ENCODE measurements around the gene SLC40A1. TPM values are rescaled to one million over a fixed set of nuclear protein-coding genes. Genes with fewer than 3 reads are reported as not detected.
"Not testable (repeated sequence)": the region's sequence is repeated elsewhere in the genome, so short reads cannot be mapped to it uniquely, and the experiment has no call there.

SLC40A1 gene
- total RNA-seq, 1 donor from 2014 or later = 11.4 TPM

DNA sequence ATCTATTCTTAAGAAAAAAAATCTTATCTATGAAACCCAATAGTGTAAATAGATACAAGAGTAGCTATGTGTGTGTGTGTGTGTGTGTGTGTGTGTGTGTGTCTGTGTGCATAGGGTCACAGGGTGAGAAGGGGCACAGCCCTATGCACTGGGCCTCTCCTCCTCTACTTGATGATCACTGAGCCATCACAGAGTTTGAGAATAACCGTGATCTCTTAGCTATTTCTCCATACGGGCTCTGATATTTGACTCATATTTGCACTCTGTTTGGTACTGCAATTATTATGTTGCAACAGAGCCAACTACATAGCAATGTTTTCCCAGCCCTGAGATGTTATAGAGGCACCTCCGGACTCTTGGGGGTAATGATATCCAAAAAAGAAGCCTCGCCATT is 28.8 kb upstream of the SLC40A1 start:
- H3K9me3 Mint-ChIP-seq (ENCODE audit: unreplicated experiment) = no peaks in the 10 kb centered on the region
- H3K4me3 Mint-ChIP-seq (ENCODE audit: unreplicated experiment) = no peak overlapping the region
- no peaks in the 10 kb centered on the region for H3K36me3 Mint-ChIP-seq (ENCODE audit: unreplicated experiment)
- H3K27me3 Mint-ChIP-seq (ENCODE audit: unreplicated experiment) = no peaks in the 10 kb centered on the region
- TF ChIP-seq, protein P1, sequence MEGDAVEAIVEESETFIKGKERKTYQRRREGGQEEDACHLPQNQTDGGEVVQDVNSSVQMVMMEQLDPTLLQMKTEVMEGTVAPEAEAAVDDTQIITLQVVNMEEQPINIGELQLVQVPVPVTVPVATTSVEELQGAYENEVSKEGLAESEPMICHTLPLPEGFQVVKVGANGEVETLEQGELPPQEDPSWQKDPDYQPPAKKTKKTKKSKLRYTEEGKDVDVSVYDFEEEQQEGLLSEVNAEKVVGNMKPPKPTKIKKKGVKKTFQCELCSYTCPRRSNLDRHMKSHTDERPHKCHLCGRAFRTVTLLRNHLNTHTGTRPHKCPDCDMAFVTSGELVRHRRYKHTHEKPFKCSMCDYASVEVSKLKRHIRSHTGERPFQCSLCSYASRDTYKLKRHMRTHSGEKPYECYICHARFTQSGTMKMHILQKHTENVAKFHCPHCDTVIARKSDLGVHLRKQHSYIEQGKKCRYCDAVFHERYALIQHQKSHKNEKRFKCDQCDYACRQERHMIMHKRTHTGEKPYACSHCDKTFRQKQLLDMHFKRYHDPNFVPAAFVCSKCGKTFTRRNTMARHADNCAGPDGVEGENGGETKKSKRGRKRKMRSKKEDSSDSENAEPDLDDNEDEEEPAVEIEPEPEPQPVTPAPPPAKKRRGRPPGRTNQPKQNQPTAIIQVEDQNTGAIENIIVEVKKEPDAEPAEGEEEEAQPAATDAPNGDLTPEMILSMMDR (IDR thresholded peaks at IDR 0.05) = no peak
- peaks cover 21% of the 10 kb centered on the region for H3K4me1 Mint-ChIP-seq (ENCODE audit: unreplicated experiment)
- DNase-seq (ENCODE audit: extremely low spot score, unreplicated experiment) = no peak
- H3K27ac Mint-ChIP-seq (ENCODE audit: unreplicated experiment) = no peak overlapping the region

DNA sequence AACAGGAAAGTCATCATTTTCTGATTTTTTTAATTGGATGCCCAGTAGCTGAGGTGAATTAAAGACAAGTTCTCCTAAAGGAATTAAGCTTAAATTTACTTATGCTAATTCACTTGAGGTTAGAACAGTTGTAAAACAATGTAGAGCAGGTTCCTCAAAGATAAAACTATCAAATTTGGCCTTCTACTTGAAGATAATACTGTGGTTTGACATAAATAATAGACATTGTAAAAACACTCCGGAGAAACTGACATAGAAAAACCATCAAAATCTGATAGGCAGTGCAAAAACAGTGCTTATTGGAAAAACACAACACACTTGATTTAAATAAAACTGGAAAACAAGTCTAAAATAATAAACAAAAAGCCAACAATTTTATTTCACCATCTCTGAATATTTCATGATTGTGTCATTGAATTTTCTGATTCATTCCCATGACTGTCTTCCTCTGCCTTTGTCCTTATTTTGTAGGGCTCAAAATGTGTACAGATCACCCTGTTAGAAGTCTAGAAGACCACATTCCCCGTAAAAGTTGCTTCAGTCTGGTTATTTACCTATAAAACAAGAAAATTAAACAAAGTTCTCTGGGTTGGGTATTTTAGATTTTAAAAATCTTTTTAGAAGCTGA is 28.3 kb upstream of the SLC40A1 start:
- no peak for DNase-seq (ENCODE audit: extremely low spot score, unreplicated experiment)
- H3K36me3 Mint-ChIP-seq (ENCODE audit: unreplicated experiment) = no peaks in the 10 kb centered on the region
- H3K4me1 Mint-ChIP-seq (ENCODE audit: unreplicated experiment) = peaks cover 18% of the 10 kb centered on the region

DNA sequence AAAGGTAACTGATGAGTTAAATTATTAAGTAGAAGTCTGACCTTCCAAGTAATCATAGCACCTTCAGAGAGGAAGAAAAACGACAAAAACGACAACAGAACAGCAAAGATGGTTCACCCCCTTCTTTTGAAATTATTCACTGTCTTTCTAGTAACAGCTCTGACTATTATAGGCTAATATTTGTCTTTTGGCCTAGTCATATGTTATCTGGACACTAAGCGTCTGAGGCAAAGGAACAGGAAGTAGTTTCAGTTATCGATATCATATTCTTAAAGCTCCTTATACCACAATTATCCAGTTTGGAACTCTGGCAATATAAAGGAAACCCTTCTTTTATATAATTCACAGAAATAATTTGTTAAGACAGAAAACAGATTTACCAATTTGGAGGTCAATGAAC is 27.6 kb upstream of the SLC40A1 start:
- Mint-ChIP-seq H3K27ac (ENCODE audit: unreplicated experiment) (no peak overlapping the region), H3K9me3 (ENCODE audit: unreplicated experiment) (no peaks in the 10 kb centered on the region), H3K4me3 (ENCODE audit: unreplicated experiment) (no peak overlapping the region), H3K4me1 (ENCODE audit: unreplicated experiment) (peaks cover 11% of the 10 kb centered on the region), H3K36me3 (ENCODE audit: unreplicated experiment) (no peaks in the 10 kb centered on the region), H3K27me3 (ENCODE audit: unreplicated experiment) (no peaks in the 10 kb centered on the region)
- TF ChIP-seq, protein P1 (IDR thresholded peaks at IDR 0.05) = no peak
- DNase-seq (ENCODE audit: extremely low spot score, unreplicated experiment) = no peak

More for the DNA sequence above, 28.3 kb upstream of the SLC40A1 start:
- no peaks in the 10 kb centered on the region for H3K9me3 Mint-ChIP-seq (ENCODE audit: unreplicated experiment)
- no peak overlapping the region for H3K4me3 Mint-ChIP-seq (ENCODE audit: unreplicated experiment)
- TF ChIP-seq, protein P1 (IDR thresholded peaks at IDR 0.05) = no peak
- no peaks in the 10 kb centered on the region for H3K27me3 Mint-ChIP-seq (ENCODE audit: unreplicated experiment)
- no peak overlapping the region for H3K27ac Mint-ChIP-seq (ENCODE audit: unreplicated experiment)

DNA sequence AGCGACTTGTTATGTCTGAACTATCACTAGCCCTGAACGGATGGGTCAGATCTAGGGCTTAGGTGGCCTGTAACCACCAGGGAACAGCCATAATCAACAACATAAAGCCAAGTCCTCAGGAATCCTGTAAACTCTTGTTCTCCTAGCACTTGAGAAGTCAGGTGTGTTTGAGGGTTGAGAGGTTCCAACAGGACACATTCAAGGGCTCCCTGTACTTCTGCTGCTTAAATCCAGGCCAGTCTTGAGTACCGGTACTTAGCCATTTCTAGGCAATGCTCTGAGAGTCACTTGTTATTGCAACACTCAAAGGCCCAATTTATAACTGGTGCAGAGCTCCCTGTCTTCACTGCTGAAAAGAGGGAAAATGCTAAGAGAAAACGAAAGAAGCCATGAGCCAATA is 21.6 kb upstream of the SLC40A1 start:
- H3K4me3 Mint-ChIP-seq (ENCODE audit: unreplicated experiment) = no peak overlapping the region
- H3K27ac Mint-ChIP-seq (ENCODE audit: unreplicated experiment) = no peak overlapping the region
- peaks cover 13% of the 10 kb centered on the region for H3K4me1 Mint-ChIP-seq (ENCODE audit: unreplicated experiment)
- H3K27me3 Mint-ChIP-seq (ENCODE audit: unreplicated experiment) = no peaks in the 10 kb centered on the region
- no peaks in the 10 kb centered on the region for H3K9me3 Mint-ChIP-seq (ENCODE audit: unreplicated experiment)
- TF ChIP-seq, protein P1 (IDR thresholded peaks at IDR 0.05) = no peak
- H3K36me3 Mint-ChIP-seq (ENCODE audit: unreplicated experiment) = no peaks in the 10 kb centered on the region
- DNase-seq (ENCODE audit: extremely low spot score, unreplicated experiment) = no peak

DNA sequence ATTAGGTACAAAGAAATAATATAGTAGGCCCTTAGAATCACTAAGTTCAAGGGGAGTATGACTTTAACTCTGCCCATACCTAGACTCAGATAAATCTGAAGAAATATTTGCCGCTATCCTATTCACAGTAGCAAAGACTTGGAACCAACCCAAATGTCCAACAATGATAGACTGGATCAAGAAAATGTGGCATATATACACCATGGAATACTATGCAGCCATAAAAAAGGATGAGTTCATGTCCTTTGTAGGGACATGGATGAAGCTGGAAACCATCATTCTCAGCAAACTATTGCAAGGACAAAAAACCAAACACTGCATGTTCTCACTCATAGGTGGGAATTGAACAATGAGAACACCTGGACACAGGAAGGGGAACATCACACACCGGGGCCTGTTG is 21.1 kb upstream of the SLC40A1 start:
- H3K36me3 Mint-ChIP-seq (ENCODE audit: unreplicated experiment); DNase-seq (ENCODE audit: extremely low spot score, unreplicated experiment); H3K27ac Mint-ChIP-seq (ENCODE audit: unreplicated experiment); H3K4me3 Mint-ChIP-seq (ENCODE audit: unreplicated experiment); H3K9me3 Mint-ChIP-seq (ENCODE audit: unreplicated experiment); H3K27me3 Mint-ChIP-seq (ENCODE audit: unreplicated experiment): not testable (repeated sequence)
- peaks cover 13% of the 10 kb centered on the region for H3K4me1 Mint-ChIP-seq (ENCODE audit: unreplicated experiment)

DNA sequence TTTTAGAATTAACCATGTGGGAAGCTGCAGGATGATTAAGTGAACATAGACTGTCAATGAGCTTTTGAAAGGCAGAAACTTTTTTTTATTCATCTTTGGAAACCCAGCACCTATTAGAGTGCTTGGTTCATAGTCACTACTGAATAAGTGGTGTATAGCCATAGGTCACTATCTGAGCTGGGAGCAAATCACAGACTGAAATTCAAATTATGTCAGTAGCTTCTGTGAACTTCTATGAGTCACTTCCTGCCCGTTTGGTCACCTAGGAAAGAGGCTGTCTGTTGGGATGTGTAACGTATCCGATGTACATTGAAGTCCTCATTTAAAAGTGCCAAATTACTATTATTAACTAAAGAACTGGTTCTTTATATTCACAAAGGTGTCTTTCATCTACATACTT is 20.5 kb upstream of the SLC40A1 start:
- TF ChIP-seq, protein P1 (IDR thresholded peaks at IDR 0.05) = no peak
- Mint-ChIP-seq H3K9me3 (ENCODE audit: unreplicated experiment) (no peaks in the 10 kb centered on the region), H3K4me1 (ENCODE audit: unreplicated experiment) (peaks cover 13% of the 10 kb centered on the region), H3K4me3 (ENCODE audit: unreplicated experiment) (no peak overlapping the region), H3K36me3 (ENCODE audit: unreplicated experiment) (no peaks in the 10 kb centered on the region), H3K27me3 (ENCODE audit: unreplicated experiment) (no peaks in the 10 kb centered on the region), H3K27ac (ENCODE audit: unreplicated experiment) (no peak overlapping the region)
- no peak for DNase-seq (ENCODE audit: extremely low spot score, unreplicated experiment)

All from osteocyte (in vitro differentiated cells).